Stimulated activated CD4-positive, alpha-beta T cell treated with anti-CD3 and anti-CD28 coated beads, TNF-alpha, amount 100 ng/mL, for 24 hours (primary cell): Measurements from ENCODE around the gene CCDC160.
"Not testable (repeated sequence)": the region's sequence is repeated elsewhere in the genome, so short reads cannot be mapped to it uniquely, and the experiment has no call there.

Experiments used
- DNase-seq, 3 experiments: peaks; one replicate each; pipeline ENCODE4 v3.0.0-alpha.2; 2020; ENCODE audit warnings: low read depth in 3 of 3

Gene CCDC160

DNA sequence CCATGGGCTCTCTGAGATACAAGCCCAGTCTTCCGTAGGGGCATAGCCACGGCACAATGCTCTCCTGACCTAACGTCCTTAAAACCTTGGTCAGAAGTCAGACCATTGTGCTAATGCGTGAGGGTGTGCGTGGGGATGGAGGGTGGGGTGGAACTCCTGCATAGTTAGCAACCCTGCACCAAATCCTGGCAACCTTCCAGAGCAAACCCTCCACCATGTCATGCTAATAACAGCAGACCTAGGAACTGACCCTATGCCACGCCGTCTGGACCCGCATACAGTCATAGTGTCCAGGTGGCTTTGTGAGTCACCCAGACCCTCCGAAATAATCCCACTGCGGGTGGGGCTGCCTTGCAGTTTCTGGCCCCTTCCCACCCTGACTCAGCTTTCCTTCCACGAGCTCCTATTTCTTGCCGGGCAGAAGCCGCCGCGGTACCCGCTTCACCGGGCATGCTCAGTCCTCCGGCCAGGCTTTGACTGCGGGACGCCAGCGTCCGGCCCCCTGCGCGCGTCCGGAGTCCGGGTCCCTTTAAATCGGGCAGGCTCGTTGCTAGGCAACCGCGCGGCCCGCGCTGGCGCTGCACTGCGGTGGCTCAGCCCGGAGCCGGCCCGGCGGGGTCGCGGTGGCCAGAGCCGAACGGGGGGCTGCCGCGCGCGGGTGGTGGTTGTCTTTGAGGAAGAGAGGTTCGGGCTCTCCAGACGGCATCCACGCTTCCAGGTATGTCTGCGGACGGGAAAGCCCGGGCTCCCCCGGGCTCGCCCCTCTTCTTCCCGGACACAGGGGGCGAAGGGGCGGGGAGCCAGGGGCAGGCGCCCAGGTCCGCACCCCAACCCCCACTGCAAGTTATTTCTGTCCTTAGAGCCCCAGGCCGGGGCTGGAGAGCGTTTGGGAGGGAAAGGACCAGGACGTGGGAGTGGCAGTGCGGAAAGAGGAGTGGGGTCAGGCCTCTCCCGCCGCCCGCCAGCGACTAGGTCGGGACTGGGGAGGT lies at the start of gene CCDC160:
CCDC160 (plus strand) TSS at position 557 of the 989 bp plus-strand sequence. CDS start 7,619 bp downstream, outside the sequence.
- no peak for DNase-seq

DNA sequence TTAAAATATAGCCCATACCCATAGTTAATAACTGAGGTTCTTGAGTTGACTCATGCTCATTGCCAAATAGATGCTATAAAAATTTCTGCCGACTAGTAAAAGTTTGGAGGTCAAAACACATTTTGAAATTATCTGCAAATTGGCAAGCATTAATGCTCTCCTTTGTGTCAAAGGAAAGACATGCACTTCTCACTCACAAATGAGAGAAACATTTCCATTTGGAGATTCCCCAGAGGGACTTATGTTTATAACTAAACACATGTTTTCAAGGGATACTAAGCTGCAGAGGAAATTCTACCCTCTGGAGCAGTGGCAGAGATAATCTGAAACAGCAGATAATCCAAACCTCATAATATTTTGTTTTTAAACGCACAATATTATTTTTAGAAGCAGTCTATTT lies 45.7 kb upstream of the CCDC160 start:
- no peak for DNase-seq

DNA sequence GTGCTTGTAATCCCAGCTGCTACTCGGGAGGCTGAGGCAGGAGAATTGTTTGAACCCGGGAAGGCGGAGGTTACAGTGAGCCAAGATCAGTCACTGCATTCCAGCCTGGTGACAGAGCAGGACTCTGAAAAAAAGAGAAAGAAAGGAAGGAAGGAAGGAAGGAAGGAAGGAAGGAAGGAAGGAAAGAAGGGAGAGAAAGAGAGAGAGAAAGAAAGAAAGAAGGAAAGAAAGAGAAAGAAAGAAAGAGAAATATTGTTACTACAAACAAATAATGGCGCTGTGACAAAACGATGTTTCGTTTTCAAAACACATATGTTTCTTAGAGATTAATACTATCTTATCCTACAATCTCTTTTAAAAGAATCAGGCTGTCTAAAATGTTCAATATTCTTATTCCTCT lies 42.1 kb upstream of the CCDC160 start:
- no peak for DNase-seq

DNA sequence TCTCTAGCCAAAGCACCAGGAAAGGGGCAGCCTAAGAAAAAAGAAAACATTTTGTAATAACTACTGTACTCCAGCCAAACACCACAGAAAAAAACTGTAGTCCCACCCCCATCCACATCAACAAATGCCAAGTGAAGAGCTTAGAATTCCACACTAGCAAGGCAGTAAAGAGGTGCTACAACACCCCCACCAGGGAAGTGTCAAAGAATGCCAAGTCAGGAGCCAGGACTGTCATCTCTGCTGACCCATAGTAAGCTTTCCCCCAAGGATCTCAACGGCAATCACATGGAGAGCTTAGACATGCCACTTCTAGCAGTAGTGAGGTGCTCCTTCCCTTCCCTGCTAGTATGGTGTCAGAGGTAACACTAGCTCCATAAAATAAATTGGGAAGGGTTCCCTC lies 34.4 kb upstream of the CCDC160 start:
- DNase-seq: no peak

DNA sequence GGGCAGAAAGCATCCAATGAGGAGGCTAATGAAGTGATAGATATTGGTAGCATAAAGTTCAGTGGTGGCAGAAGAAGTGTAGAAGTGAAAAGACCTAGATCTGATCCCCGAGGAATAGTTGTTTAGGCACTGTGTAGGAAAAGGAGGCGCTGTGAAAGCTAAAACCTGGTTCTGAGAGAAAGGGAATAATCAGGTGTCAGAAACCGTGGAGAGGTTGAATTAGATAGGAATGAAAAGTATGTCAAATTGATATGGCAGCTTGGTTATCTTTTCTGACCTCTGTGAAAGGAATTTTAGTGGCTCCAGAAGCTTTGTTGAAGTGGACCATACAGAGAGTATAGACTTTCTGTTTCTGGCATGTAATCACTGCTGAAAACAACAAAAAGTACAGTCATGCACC lies 30.8 kb upstream of the CCDC160 start:
- DNase-seq: no peak

DNA sequence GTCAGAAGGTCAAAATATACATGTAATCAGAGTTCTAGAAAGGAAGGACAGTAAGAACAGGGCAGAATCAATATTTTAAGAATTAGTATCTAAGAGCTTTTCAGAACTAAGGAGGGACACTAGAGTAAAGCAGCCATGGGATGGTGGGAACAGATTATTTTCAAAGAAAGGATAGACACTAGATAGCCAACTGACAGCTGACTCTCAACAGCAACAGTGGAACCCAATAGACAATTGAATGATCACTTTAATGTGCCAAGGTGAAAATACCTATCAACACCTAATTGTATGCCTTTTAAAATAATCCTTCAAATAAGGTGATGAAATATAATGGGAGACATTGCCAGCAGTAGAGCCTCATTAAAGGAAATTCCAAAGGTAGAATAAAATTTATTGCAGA lies 26.5 kb upstream of the CCDC160 start:
- DNase-seq: no peak

DNA sequence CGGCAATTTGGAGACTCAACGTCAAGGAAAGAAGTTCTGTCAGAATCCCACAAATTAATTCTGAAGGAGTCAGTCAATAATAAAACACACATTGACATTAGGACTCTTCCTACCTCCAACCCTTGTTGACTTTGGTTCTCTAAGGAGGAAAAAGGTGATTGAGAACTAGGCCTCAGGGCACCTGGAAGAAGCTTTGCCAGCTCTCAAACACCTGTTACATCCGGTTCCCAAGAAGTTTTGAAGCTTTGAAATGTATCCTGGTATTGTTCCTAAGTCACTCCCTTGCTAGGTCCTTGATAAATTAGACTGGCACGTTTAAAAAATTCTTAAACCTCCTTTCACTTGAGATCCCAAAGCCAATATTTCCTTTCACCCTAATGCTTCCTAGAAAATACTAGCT lies 1.7 kb upstream of the CCDC160 start:
- no peak for DNase-seq

DNA sequence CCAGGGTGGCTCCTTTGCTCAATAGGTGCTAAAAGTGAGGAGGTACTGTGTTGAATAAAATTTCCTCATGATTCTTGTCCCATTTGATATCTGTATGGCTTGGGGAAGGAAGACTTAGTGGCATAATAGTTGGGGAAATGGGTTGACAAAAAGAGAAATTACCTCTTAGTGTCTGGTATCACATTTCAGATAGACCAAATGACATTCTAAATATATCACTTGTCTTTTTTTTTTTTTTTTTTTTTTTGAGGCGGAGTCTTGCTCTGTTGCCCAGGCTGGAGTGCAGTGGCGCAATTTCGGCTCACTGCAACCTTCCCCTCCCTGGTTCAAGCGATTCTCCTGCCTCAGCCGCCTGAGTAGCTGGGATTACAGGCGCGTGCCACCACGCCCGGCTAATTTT lies 1.2 kb downstream of the CCDC160 start:
- DNase-seq: not testable (repeated sequence)

DNA sequence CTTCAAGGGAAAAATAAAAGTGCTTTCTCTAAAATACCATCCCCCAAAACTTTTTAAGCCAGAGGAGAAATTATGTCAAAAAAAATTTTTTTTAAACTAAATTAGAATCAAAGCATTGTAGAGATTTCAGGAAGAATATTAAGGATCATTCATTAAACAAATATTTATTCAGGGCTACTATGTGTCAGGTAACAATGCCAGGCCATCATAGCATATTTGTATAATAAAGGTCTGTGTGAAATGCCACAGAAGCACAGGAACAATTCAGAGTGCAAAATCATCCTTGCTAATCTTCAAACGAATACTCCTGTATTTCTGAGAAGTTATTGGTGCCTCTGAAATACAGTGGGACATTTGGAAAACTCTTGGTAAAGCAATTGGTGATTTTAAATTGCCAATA lies 2.0 kb downstream of the CCDC160 start:
- no peak for DNase-seq

DNA sequence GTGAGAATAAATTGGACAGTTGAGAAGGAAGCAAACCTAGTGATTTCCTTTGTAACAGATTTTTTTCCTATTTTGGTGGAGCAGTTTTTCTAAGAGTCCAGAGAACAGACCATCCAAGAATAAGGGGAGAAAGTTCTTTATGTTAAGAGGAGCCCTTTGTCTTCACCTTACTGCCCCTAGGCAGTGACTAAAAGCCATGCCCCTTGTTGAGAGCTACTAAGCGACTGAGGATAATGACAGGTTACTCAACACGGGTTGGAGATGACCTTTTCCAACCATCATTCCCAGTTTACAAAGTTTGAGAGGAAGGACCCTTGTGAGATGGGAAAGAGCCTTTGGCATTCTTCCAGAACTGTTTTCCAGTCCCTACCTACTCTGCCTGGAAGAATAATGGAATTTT lies 3.2 kb downstream of the CCDC160 start:
- DNase-seq: no peak

DNA sequence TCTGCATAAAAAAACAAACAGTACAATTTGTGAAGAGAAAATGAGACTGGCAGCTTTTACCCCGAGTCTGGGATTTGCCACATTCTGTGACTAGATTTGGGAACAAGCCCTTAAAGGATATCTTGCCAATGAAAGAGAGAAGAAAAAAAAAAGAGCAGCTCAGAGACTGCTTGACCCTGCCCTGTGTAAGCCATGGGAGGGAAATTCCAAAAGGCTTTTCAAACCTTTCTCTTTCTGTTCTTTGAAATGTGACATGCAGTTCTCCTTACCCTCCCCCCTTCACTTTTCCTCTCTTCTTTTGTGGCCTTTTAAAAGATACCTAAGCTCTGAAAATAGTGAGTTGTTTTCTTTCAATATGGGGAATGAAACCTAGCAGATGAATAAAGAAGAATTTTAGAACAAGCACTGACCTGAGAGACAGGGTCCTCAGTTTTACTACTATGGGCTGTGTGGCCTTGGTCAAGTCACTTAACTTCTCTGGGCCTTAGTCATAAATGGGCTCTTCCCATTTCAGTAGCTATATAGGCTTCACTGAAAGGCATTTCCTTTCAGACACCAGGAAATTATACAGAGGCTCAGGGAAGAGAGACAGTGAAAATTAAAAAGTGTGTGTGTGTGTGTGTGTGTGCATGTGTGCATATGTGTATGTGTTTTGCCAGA lies 5.1 kb downstream of the CCDC160 start:
- no peak for DNase-seq

DNA sequence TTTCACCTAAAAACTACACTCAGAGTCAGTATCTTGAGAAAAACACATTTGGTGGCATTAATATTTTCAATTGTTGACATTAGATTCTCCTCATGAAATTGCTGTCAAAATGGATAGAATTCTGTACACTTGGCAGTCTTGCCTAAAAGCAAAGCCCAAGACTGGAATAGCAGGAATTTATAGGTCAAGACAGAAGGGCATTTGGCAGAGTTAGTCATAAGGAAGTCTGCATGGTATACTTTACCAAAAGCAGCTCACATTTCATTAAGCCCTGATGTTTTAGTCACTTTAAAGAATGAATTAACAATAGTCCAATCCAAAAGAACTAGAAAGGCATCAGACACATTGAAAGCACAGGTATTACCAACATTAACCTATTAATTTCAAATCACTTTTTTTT lies 7.1 kb downstream of the CCDC160 start:
- DNase-seq: no peak

DNA sequence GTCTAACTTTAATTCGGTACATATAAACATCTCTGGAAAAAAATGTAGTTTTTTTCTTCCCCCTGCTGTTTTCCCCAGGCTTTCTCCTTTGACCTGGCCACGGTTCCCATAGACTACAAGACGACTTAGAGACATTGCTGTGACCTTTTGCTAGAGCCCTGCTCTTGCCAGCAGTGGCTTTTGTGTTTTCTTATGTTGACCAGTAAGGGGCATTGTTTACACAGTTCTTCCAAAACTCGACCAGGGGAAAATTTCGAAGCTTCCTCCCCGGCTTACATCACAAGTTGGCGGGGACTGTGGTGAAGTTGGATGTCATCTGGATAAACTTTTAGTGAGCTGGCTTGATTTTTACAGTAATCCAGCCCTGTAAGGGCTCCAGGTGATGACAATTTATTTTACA lies 9.3 kb downstream of the CCDC160 start:
- DNase-seq: no peak

DNA sequence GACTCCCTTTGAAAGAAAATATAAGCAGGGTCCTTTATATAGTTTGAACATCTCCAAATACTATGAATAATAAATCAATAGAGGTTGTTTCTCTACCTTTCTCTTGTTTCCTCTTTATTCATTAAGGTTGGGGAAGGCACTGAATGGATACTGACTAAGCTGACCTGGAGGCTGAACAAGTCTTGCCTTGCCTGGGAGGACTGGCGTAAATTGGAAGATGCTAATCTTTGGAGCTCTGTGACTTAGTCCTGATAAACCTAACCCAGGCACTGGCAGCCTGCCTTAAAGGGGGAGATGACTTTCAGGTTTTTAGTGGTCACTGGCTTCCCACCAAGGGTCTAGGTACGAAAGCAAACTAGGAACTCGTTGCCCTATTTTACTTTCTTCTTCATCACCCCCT lies 10.5 kb downstream of the CCDC160 start:
- no peak for DNase-seq

DNA sequence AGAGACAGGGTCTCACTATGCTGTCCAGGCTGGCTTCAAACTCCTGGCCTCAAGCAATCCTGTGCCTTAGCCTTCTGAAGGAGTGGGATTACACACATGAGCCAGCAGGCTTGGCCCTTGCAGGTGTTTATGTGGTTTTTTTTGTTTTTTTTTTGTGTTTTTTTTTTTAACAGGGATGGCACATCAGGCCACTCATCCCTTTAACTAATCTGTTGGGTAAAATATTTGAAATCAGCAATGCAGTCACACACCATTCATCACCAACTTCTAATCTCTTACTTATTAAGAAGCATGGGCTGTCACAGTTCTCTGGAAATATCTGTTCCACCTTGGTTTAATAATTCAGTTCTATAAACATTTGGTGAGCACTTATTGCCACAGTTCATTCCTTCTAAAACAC lies 12.3 kb downstream of the CCDC160 start:
- no peak for DNase-seq

DNA sequence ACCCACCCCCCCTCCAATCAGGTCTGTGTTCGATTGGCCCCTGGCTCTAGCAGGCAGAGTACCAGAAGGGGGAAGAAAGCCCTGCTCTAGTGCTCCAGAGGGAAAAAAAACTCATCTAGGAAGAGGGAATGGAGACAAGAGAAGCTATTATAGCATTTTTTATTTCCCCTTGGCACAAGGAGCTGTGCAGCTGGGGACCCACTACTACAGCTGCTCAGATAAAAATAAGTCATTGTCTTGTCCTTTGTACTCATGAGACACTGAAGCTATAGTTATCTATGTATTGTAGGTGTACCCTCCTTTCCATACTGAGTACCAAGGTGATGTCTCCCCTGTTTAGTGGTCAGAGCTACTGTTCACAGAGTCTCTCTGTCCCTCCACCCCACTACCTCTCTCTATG lies 14.3 kb downstream of the CCDC160 start:
- no peak for DNase-seq

DNA sequence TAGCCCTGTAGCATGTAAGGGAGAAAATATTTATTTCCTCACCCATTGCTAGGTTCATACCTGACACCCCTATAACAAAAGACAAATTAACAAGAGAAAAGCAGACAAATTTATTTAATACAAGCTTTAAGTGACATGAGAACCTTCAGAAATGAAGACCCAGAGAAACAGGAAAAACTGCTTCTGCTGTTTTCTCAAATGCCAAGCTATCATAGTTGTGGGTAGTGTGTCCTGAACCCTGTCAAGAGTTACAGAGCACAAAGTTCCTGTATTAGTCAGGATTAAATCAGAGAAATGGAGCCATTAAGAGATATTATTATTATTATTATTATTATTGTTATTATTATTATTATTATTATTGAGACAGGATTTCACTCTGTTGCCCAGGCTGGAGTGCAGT lies 17.5 kb downstream of the CCDC160 start:
- no peak for DNase-seq

DNA sequence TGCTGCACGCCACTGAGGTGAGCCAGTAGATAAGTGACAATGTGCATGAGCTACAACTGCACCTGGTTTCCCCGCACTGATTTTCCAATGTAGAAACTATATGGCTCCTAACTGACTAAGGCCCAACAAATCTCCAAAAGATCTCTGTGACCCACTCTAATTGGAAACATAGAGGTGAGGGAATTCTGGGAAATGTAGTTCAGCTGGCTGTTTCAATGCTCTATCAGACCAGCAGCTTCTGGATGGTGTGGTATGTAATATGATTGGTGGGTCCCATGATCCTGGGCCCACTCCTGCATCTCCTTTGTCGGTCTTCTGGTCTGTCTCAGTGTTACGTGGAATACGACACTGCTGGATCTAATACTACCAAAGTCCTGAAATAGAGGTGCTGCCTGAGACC lies 18.6 kb downstream of the CCDC160 start:
- DNase-seq: no peak

DNA sequence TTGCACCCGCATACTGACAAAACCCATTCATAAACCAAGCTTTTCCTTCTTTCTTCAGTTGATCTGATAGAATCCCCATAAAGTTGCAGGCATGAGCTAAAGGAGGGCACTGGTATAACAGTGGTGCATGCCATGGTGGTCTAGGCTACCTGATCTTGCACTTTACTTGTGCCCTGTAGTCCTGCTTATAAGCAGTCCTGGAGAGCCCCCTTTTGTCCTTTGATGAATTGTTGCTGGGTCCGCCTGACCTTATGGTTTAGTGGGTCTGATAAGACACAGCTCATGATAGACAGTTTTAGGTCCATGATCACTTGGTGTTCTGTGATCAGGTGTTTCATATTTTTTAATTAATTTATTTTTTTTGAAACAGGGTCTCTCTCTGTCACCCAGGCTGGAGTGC lies 19.7 kb downstream of the CCDC160 start:
- no peak for DNase-seq

DNA sequence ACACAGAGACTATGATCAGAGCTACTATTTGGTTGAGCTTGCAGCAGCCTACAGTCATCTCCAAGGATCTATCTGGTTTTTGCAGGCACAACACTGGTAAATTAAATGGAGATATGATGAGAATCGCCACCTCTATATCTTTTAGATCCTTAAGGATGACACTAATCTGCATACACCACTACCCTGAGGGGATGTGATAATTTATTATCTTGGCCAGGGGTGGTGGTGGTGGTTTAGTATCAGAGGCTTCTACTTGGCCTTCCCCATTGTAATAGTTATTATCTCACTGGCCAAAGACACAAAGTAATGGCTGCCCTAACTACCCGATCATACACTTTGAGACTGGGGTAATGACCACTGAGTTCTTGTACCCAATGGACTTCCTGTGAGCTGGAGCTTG lies 21.2 kb downstream of the CCDC160 start:
- DNase-seq: no peak

DNA sequence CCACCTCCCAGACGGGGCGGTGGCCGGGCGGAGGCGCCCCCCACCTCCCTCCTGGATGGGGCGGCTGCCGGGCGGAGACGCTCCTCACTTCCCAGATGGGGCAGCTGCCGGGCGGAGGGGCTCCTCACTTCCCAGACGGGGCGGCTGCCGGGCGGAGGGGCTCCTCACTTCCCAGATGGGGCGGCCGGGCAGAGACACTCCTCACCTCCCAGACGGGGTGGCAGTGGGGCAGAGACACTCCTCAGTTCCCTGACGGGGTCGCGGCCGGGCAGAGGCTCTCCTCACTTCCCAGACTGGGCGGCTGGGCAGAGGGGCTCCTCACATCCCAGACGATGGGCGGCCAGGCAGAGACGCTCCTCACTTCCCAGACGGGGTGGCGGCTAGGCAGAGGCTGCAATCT lies 49.0 kb downstream of the CCDC160 start:
- DNase-seq: not testable (repeated sequence)

DNA sequence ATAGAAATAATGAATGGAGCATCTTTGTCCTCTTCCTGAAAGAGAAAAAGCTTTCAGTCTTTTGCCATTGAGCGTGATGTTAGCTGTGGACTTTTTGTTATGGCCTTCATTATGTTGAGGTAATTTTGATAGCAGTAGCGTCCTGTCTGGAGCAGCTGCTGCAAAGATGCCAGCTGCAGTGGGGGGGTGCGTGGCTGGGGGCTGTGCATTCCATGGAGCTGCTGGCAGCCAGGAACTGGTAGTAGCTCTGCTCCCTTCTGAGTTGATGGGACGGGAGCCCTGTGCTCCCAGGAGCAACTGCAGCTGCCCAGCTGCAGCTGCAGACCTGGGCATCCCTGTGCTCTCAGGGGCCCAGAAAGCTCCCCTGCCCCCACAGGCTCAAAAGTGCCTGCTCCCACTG lies 50.4 kb downstream of the CCDC160 start:
- DNase-seq: no peak

DNA sequence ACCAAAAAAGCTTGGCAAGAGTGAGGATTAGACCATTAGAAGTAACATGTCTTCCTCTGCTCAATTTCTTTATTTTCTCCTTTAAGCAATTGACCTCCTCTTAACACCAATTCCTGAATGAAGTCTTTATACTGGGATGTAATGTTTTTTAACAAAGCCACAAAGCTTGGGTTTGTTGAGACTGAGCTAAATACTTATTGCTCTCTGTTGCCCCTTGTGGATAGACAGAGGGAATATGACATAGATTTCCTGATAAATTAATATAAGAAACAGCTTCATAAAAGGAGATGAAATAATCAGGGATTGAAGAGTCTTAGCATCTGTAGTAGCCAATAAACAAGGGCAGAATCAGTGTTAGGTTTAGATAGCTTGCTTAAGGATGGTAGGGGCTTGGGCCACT lies 57.6 kb downstream of the CCDC160 start:
- no peak for DNase-seq
